Effector CD8-positive, alpha-beta T cell (primary cell): ENCODE data around the gene RBFOX1.

ENCODE experiments used
- DNase-seq: peaks from one replicate; lab custom pipeline; 2025; lab: John Stamatoyannopoulos, UW
- total RNA-seq, 4 experiments: gene quantifications; one replicate each; lab custom pipeline; 2026; lab: John Stamatoyannopoulos, UW

Gene RBFOX1
- total RNA-seq = 0 to 0.27 (median 0) reads per million in 4 experiments

GRCh38 chr16:7332611-7333010 lies at the start of gene RBFOX1:
RBFOX1 (plus strand) TSS chr16:7332845.
- no peak for DNase-seq

GRCh38 chr16:7284780-7285179 lies 47.9 kb upstream of the RBFOX1 start:
- no peak for DNase-seq

- no peak for DNase-seq
Observed at GRCh38 chr16:7285520-7285919, 47.1 kb upstream of the RBFOX1 start.

- DNase-seq = no peak
Observed at GRCh38 chr16:7289299-7289698, 43.3 kb upstream of the RBFOX1 start.

- DNase-seq = no peak
Observed at GRCh38 chr16:7290682-7291081, 42.0 kb upstream of the RBFOX1 start.

- no peak for DNase-seq
Observed at GRCh38 chr16:7294020-7294419, 38.6 kb upstream of the RBFOX1 start.

- no peak for DNase-seq
Observed at GRCh38 chr16:7303052-7303610, 29.5 kb upstream of the RBFOX1 start.

GRCh38 chr16:7303660-7304200 lies 28.9 kb upstream of the RBFOX1 start:
- DNase-seq = no peak

- DNase-seq = no peak
Observed at GRCh38 chr16:7304279-7304678, 28.4 kb upstream of the RBFOX1 start.

GRCh38 chr16:7304958-7305357 lies 27.7 kb upstream of the RBFOX1 start:
- no peak for DNase-seq

- DNase-seq = no peak
Observed at GRCh38 chr16:7313170-7313569, 19.5 kb upstream of the RBFOX1 start.

GRCh38 chr16:7314163-7314562 lies 18.5 kb upstream of the RBFOX1 start:
- no peak for DNase-seq

GRCh38 chr16:7315813-7316212 lies 16.8 kb upstream of the RBFOX1 start:
- no peak for DNase-seq

- no peak for DNase-seq
Observed at GRCh38 chr16:7316281-7316888, 16.3 kb upstream of the RBFOX1 start.

- DNase-seq = no peak
Observed at GRCh38 chr16:7317982-7318381, 14.7 kb upstream of the RBFOX1 start.

- DNase-seq = no peak
Observed at GRCh38 chr16:7318686-7319085, 14.0 kb upstream of the RBFOX1 start.

GRCh38 chr16:7319514-7319913 lies 13.1 kb upstream of the RBFOX1 start:
- DNase-seq = no peak

GRCh38 chr16:7321661-7322060 lies 11.0 kb upstream of the RBFOX1 start:
- no peak for DNase-seq

GRCh38 chr16:7324321-7324720 lies 8.3 kb upstream of the RBFOX1 start:
- no peak for DNase-seq

- no peak for DNase-seq
Observed at GRCh38 chr16:7325834-7326233, 6.8 kb upstream of the RBFOX1 start.

- DNase-seq = no peak
Observed at GRCh38 chr16:7330709-7331108, 1.9 kb upstream of the RBFOX1 start.

GRCh38 chr16:7331997-7332396 lies 648 bp upstream of the RBFOX1 start:
- no peak for DNase-seq

GRCh38 chr16:7333180-7333725 lies 608 bp downstream of the RBFOX1 start:
- DNase-seq = no peak
